GM18867 (cell line): Measurements from ENCODE around the gene PPP1CA.

ENCODE experiments used
- ATAC-seq: cut with Tn5 transposase; IDR thresholded peaks from one replicate; pipeline ENCODE4 v1.9.1; 2021; ENCODE audit warnings: mild to moderate bottlenecking, moderate library complexity; ENCODE audit not compliant: unreplicated experiment

Gene PPP1CA

GRCh38 chr11:67418476-67419281 lies 17.0 kb upstream of the PPP1CA start:
- no peak for ATAC-seq

- ATAC-seq: no peak
These were observed 15.8 kb upstream of the PPP1CA start for GRCh38 chr11:67417425-67417824.

- no peak for ATAC-seq
These were observed 15.0 kb upstream of the PPP1CA start for GRCh38 chr11:67416416-67417335.

- ATAC-seq: no peak
These were observed 14.0 kb upstream of the PPP1CA start, which contains the start of gene CARNS1 for GRCh38 chr11:67415501-67416304. TSS of gene CARNS1 (plus strand) at chr11:67415678. CDS start at chr11:67416200, 522 bp downstream.

GRCh38 chr11:67413266-67413849 lies 11.7 kb upstream of the PPP1CA start:
- no peak for ATAC-seq

GRCh38 chr11:67412495-67413179 lies 11.0 kb upstream of the PPP1CA start:
- ATAC-seq: no peak

- ATAC-seq: no peak
These were observed 10.1 kb upstream of the PPP1CA start for GRCh38 chr11:67411785-67412152.

GRCh38 chr11:67410984-67411784 lies 9.5 kb upstream of the PPP1CA start:
- ATAC-seq: no peak

GRCh38 chr11:67410369-67410831 lies 8.7 kb upstream of the PPP1CA start:
- ATAC-seq: no peak

GRCh38 chr11:67409781-67410368 lies 8.2 kb upstream of the PPP1CA start:
- no peak for ATAC-seq

- peak; percentile 55 for ATAC-seq
These were observed 7.6 kb upstream of the PPP1CA start for GRCh38 chr11:67409261-67409666.

GRCh38 chr11:67408437-67409200 lies 7.0 kb upstream of the PPP1CA start:
- ATAC-seq: no peak

GRCh38 chr11:67407688-67408163 lies 6.1 kb upstream of the PPP1CA start:
- no peak for ATAC-seq

- no peak for ATAC-seq
These were observed 5.5 kb upstream of the PPP1CA start for GRCh38 chr11:67406969-67407687.

- no peak for ATAC-seq
These were observed 4.8 kb upstream of the PPP1CA start for GRCh38 chr11:67406420-67406968.

GRCh38 chr11:67405688-67406339 lies 4.2 kb upstream of the PPP1CA start:
- no peak for ATAC-seq
